PC-9 (cell line): ENCODE data around the gene SCAP. TPM values are rescaled to one million over a fixed set of nuclear protein-coding genes. Genes with fewer than 3 reads are reported as not detected.
A peak's percentile ranks its signal among the peaks of the same experiment; 100 is the strongest.

ENCODE experiments used
- BruUV-seq: library from RNA; stranded (reverse); fragments of 400-500 nt; replicated peaks from 2 replicates; lab custom pipeline; 2021; lab: Mats Ljungman, UMichigan
- CTCF ChIA-PET: fragments of 300-600 bp; sonication (Branson Sonifier 250); formaldehyde crosslinking; loops from one replicate; lab custom pipeline; 2022; ENCODE audit warnings: antibody characterized with exemption; lab: Charles Lee
- POLR2A ChIA-PET: fragments of 300-600 bp; sonication (Branson Sonifier 250); formaldehyde crosslinking; loops from one replicate; lab custom pipeline; 2022; ENCODE audit warnings: antibody characterized with exemption; ENCODE audit not compliant: unreplicated experiment; lab: Charles Lee
- DNase-seq, 2 experiments: peaks; one replicate each; pipeline versions ENCODE4 v3.0.0 to v3.0.0-alpha.2; 2015 to 2022; ENCODE audit warnings: mixed read lengths in 1 of 2
- H2AFZ ChIP-seq: fragments of 200-600 bp; sonication (generic); 2 replicates; pipeline ENCODE4 v1.8.1; 2017; ENCODE audit warnings: antibody characterized with exemption
- H3F3A ChIP-seq: fragments of 200-600 bp; sonication (generic); 2 replicates; pipeline ENCODE4 v1.8.1; 2017; ENCODE audit warnings: antibody characterized with exemption, mild to moderate bottlenecking, low read depth; ENCODE audit not compliant: insufficient read depth
- H3K27ac ChIP-seq: fragments of 200-600 bp; sonication (generic); 2 replicates; pipeline ENCODE4 v1.6.1; 2016; ENCODE audit warnings: mixed run types
- H3K27me3 ChIP-seq: fragments of 200-600 bp; sonication (generic); 2 replicates; pipeline ENCODE4 v1.6.1; 2016; ENCODE audit warnings: low read depth, mixed run types; ENCODE audit not compliant: insufficient read depth
- H3K36me3 ChIP-seq: fragments of 200-600 bp; sonication (generic); 2 replicates; pipeline ENCODE4 v1.6.1; 2016; ENCODE audit warnings: low read depth, mixed run types
- H3K4me1 ChIP-seq: fragments of 200-600 bp; sonication (generic); replicated peaks from 2 replicates; pipeline ENCODE4 v1.6.1; 2016; ENCODE audit warnings: mixed run types; ENCODE audit not compliant: insufficient read depth
- H3K4me2 ChIP-seq: fragments of 200-600 bp; sonication (generic); 2 replicates; pipeline ENCODE4 v1.6.1; 2017; ENCODE audit warnings: mixed run types
- H3K4me3 ChIP-seq: fragments of 200-600 bp; sonication (generic); 2 replicates; pipeline ENCODE4 v1.6.1; 2016; ENCODE audit warnings: mixed run types
- H3K79me2 ChIP-seq: fragments of 200-600 bp; sonication (generic); 2 replicates; pipeline ENCODE4 v1.6.1; 2017; ENCODE audit warnings: low read depth, mixed run types
- H3K9me2 ChIP-seq: fragments of 200-600 bp; sonication (generic); 2 replicates; pipeline ENCODE4 v1.8.1; 2017; ENCODE audit warnings: mild to moderate bottlenecking; ENCODE audit not compliant: insufficient read depth
- H3K9me3 ChIP-seq: fragments of 200-600 bp; sonication (generic); 2 replicates; pipeline ENCODE4 v1.8.1; 2016; ENCODE audit warnings: low read depth; ENCODE audit not compliant: insufficient read depth
- H4K20me1 ChIP-seq: fragments of 200-600 bp; sonication (generic); 2 replicates; pipeline ENCODE4 v1.8.1; 2017; ENCODE audit not compliant: insufficient read depth
- CTCF ChIP-seq: fragments of 200-600 bp; sonication (generic); conservative IDR thresholded peaks from 2 replicates; pipeline ENCODE4 v1.6.1; 2017; ENCODE audit warnings: mixed run types, antibody characterized with exemption, mild to moderate bottlenecking, moderate library complexity
- EZH2 ChIP-seq: fragments of 200-600 bp; sonication (generic); IDR thresholded peaks from 2 replicates; pipeline ENCODE4 v1.8.0; 2017; ENCODE audit warnings: antibody characterized with exemption, low read depth
- intact Hi-C: fragments of 100-400 bp; cut with micrococcal nuclease; formaldehyde crosslinking; loops from one replicate; pipeline ENCODE4 v1.10.0; 2022; ENCODE audit not compliant: unreplicated experiment
- total RNA-seq: library from RNA; stranded (reverse); gene quantifications from 2 replicates; pipeline ENCODE4 v1.2.3, GENCODE V29; 2021

The SCAP gene
- total RNA-seq, 1 experiment from 2014 or later, result 71.5 TPM

- POLR2A ChIA-PET, result no interaction called here
Measured at GRCh38 chr3:47404955-47405790, 70.6 kb downstream of the SCAP start.

GRCh38 chr3:47404431-47404876, 71.3 kb downstream of the SCAP start:
- Histone ChIP-seq H3K79me2 (no peaks in the 10 kb centered on the region), H3K36me3 (no peaks in the 10 kb centered on the region)
- BruUV-seq, result no TSS peak

More at GRCh38 chr3:47404955-47405790, 70.6 kb downstream of the SCAP start:
- no peaks in the 10 kb centered on the region for H3K79me2 ChIP-seq
- no peak overlapping the region for H3K4me3 ChIP-seq
- CTCF ChIA-PET, result no interaction called here
- H4K20me1 ChIP-seq, result peaks cover 10% of the 10 kb centered on the region
- DNase-seq, result peak in 1 of 2 experiments; percentile 34
- no peak overlapping the region for H2AFZ ChIP-seq
- H3K36me3 ChIP-seq, result no peaks in the 10 kb centered on the region
- H3K27me3 ChIP-seq, result no peaks in the 10 kb centered on the region
- no peaks in the 10 kb centered on the region for H3K9me3 ChIP-seq
- no peak for TF ChIP-seq CTCF
- no peak for TF ChIP-seq EZH2
- H3K9me2 ChIP-seq, result no peaks in the 10 kb centered on the region
- no TSS peak for BruUV-seq
- intact Hi-C loops, result no loop called here
- no peaks in the 10 kb centered on the region; the same call in 1 of the 2 replicates for H3F3A ChIP-seq
- H3K4me2 ChIP-seq, result no peak overlapping the region
- H3K27ac ChIP-seq, result no peak overlapping the region
- H3K4me1 ChIP-seq, result no peaks in the 10 kb centered on the region

More at GRCh38 chr3:47404431-47404876, 71.3 kb downstream of the SCAP start:
- no peaks in the 10 kb centered on the region for H3K4me1 ChIP-seq
- no peak overlapping the region for H3K4me3 ChIP-seq
- no peak for DNase-seq
- H3K4me2 ChIP-seq, result no peak overlapping the region
- no peak for TF ChIP-seq CTCF
- TF ChIP-seq EZH2, result no peak
- H3F3A ChIP-seq, result no peaks in the 10 kb centered on the region; the same call in 1 of the 2 replicates
- ChIA-PET CTCF (no interaction called here), POLR2A (no interaction called here)
- H3K9me3 ChIP-seq, result no peaks in the 10 kb centered on the region
- H4K20me1 ChIP-seq, result peaks cover 10% of the 10 kb centered on the region
- H2AFZ ChIP-seq, result no peak overlapping the region
- no peak overlapping the region for H3K27ac ChIP-seq
- intact Hi-C loops, result no loop called here
- no peaks in the 10 kb centered on the region for H3K9me2 ChIP-seq
- H3K27me3 ChIP-seq, result no peaks in the 10 kb centered on the region
